Tibial nerve (tissue), 4 donors: ENCODE measurements around the gene PDE3A. TPM values are rescaled to one million over a fixed set of nuclear protein-coding genes. Genes with fewer than 3 reads are reported as not detected.
"Not testable (repeated sequence)": the region's sequence is repeated elsewhere in the genome, so short reads cannot be mapped to it uniquely, and the experiment has no call there.

Experiments
- DNase-seq, 2 donors: peaks; one replicate each; pipeline ENCODE4 v3.0.0-alpha.2; 2019; ENCODE audit warnings: low spot score in 2 of 2
- H3K27ac ChIP-seq, 4 donors: fragments of 200-600 bp; sonication (generic) in 3 of 4; one replicate each; pipeline ENCODE4 v1.5.1; 2017 to 2019; ENCODE audit warnings: mild to moderate bottlenecking in 1 of 4
- H3K27me3 ChIP-seq, 2 donors: fragments of 200-600 bp; sonication (generic) in 1 of 2; one replicate each; pipeline versions ENCODE4 v1.5.1 to v1.6.0; 2017 to 2019
- H3K36me3 ChIP-seq, 3 donors: fragments of 200-600 bp; sonication (generic); one replicate each; pipeline ENCODE4 v1.5.1; 2018 to 2019
- H3K4me1 ChIP-seq, 4 donors: fragments of 200-600 bp; sonication (generic) in 3 of 4; one replicate each; pipeline ENCODE4 v1.5.1; 2017 to 2019
- H3K4me3 ChIP-seq, 4 donors: fragments of 200-600 bp; sonication (generic) in 3 of 4; one replicate each; pipeline ENCODE4 v1.5.1; 2017 to 2019; ENCODE audit warnings: mild to moderate bottlenecking in 1 of 4, moderate library complexity in 1 of 4
- H3K9me3 ChIP-seq, 4 donors: fragments of 200-600 bp; sonication (generic) in 3 of 4; one replicate each; pipeline ENCODE4 v1.5.1; 2017 to 2019
- CTCF ChIP-seq, 5 experiments: fragments of 200-600 bp in 3 of 5; fragments of 450-650 bp in 2 of 5; sonication (generic) in 3 of 5; IDR thresholded peaks; one replicate each; pipeline ENCODE4 v1.5.1; 2016 to 2019; ENCODE audit warnings: antibody characterized with exemption in 5 of 5, mild to moderate bottlenecking in 3 of 5, moderate library complexity in 2 of 5
- EP300 ChIP-seq, 2 donors: sonication (generic); formaldehyde crosslinking; IDR thresholded peaks; one replicate each; pipeline ENCODE4 v1.6.1; 2017; ENCODE audit warnings: antibody characterized with exemption in 2 of 2, mild to moderate bottlenecking in 1 of 2
- POLR2A ChIP-seq, 2 donors: fragments of 450-650 bp; IDR thresholded peaks; one replicate each; pipeline ENCODE4 v1.6.1; 2017; ENCODE audit warnings: antibody characterized with exemption in 2 of 2, mild to moderate bottlenecking in 2 of 2, moderate library complexity in 2 of 2
- WGBS, 2 donors: methylation state at CpG; one replicate each; pipeline ENCODE4 v1.1.5; 2018; 5-methylcytosine and 5-hydroxymethylcytosine counted together
- total RNA-seq, 4 donors: library from RNA; depleted of rRNA; stranded (reverse); fragments of >200 nt; gene quantifications; one replicate each; pipeline ENCODE4 v1.1.0, GENCODE V29; 2016

PDE3A gene
- total RNA-seq, 4 donors from 2014 or later = 11.4 to 17.6 (median 12.9) TPM

DNA sequence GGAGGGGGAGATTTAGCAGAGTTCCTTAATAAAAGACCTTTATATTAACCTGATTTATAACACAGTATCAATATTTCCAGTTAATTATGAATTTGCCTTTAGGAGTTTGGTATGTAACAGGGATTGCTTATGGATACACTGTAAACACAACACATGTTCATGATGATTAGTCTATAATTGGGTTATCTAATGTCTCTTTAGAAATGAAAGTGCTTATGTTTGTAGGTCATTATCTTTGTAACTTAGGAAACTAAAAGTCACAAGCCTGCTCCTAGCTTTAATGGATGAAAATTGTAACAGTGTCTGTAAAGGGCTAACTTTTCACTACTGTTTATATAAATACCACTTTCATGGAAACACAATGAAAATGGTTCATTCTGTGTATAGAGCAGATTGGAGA is 9.4 kb downstream of the PDE3A start:
- DNase-seq = no peak
- Histone ChIP-seq H3K4me3 (no peak overlapping the region), H3K36me3 (no peaks in the 10 kb centered on the region), H3K27me3 (peaks cover 0 to 2% of the 10 kb centered on the region in 2 donors), H3K9me3 (no peaks in the 10 kb centered on the region), H3K27ac (no peak overlapping the region), H3K4me1 (peaks cover 0 to 4% (median 0%) of the 10 kb centered on the region in 4 donors)
- TF ChIP-seq POLR2A (IDR thresholded peaks at IDR 0.05) (no peak), CTCF (IDR thresholded peaks at IDR 0.05) (no peak), EP300 (IDR thresholded peaks at IDR 0.05) (no peak)

GRCh38 chr12:20382117-20382516 is 13.8 kb downstream of the PDE3A start:
- H3K9me3 ChIP-seq = no peaks in the 10 kb centered on the region
- no peak overlapping the region for H3K27ac ChIP-seq
- TF ChIP-seq POLR2A (IDR thresholded peaks at IDR 0.05) (no peak), CTCF (IDR thresholded peaks at IDR 0.05) (no peak), EP300 (IDR thresholded peaks at IDR 0.05) (no peak)
- no peaks in the 10 kb centered on the region for H3K4me1 ChIP-seq
- no peaks in the 10 kb centered on the region for H3K27me3 ChIP-seq
- H3K36me3 ChIP-seq = no peaks in the 10 kb centered on the region
- DNase-seq = no peak
- no peak overlapping the region for H3K4me3 ChIP-seq
- WGBS, 2 donors = 71 to 73% methylated on average over 2 of the region's 2 CpGs

- Histone ChIP-seq H3K27me3 (no peaks in the 10 kb centered on the region), H3K27ac (no peak overlapping the region), H3K4me1 (no peaks in the 10 kb centered on the region), H3K4me3 (no peak overlapping the region), H3K36me3 (no peaks in the 10 kb centered on the region), H3K9me3 (no peaks in the 10 kb centered on the region)
- TF ChIP-seq POLR2A (IDR thresholded peaks at IDR 0.05) = no peak
- TF ChIP-seq CTCF (IDR thresholded peaks at IDR 0.05) = no peak
- no peak for TF ChIP-seq EP300 (IDR thresholded peaks at IDR 0.05)
- 70 to 82% methylated on average over 2 of the region's 2 CpGs for WGBS, 2 donors
- no peak for DNase-seq
These were observed 15.3 kb downstream of the PDE3A start for GRCh38 chr12:20383612-20384011.

- not testable (repeated sequence) for H3K4me1 ChIP-seq, DNase-seq, H3K27ac ChIP-seq, H3K4me3 ChIP-seq, H3K36me3 ChIP-seq, H3K9me3 ChIP-seq, H3K27me3 ChIP-seq
- 91 to 92% methylated on average over 6 of the region's 6 CpGs for WGBS, 2 donors
These were observed 16.5 kb downstream of the PDE3A start for GRCh38 chr12:20384836-20385235.

DNA sequence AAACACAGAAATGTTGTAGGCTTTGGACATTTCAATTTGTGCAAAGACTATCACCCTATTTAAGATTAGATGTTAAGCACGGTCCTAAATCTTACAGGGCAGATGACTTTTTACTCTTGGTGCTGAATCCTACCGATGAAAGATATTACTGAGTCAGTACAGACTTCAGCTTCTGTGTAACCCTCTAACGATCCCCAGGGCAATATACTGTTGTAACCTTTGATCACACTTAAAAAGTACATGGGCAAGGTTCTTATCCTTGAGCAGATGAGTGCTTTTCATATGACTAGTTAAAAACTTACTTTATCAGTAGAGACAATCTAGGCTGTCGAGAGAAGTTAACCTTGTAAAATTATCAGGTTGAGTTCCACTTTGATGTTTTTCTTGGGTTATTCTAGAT is 22.5 kb downstream of the PDE3A start:
- no peaks in the 10 kb centered on the region for H3K4me1 ChIP-seq
- no peak for DNase-seq
- 55 to 69% methylated on average over 4 of the region's 4 CpGs for WGBS, 2 donors
- no peak overlapping the region for H3K27ac ChIP-seq
- H3K27me3 ChIP-seq = no peaks in the 10 kb centered on the region
- no peak overlapping the region for H3K4me3 ChIP-seq
- no peaks in the 10 kb centered on the region for H3K36me3 ChIP-seq
- H3K9me3 ChIP-seq = no peaks in the 10 kb centered on the region
- no peak for TF ChIP-seq CTCF (IDR thresholded peaks at IDR 0.05)
- no peak for TF ChIP-seq POLR2A (IDR thresholded peaks at IDR 0.05)
- no peak for TF ChIP-seq EP300 (IDR thresholded peaks at IDR 0.05)

DNA sequence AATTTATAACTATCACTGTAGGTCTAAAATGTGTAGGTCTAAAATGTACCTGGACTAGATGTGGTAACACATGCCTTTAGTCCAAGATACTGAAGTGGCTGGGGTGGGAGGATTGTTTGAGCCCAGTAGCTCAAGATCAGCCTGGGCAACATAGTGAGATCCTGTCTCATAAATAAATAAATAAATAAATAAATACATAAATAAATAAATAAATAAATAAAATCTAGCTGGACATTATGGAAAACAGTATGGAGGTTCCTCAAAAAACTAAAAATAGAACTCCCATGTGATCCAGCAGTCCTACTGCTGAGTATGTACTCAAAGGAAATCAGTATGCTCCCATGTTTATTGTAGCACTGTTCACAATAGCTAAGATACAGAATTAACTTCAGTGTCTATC is 24.0 kb downstream of the PDE3A start:
- H3K27me3 ChIP-seq = no peaks in the 10 kb centered on the region
- no peaks in the 10 kb centered on the region for H3K4me1 ChIP-seq
- no peak overlapping the region for H3K27ac ChIP-seq
- H3K36me3 ChIP-seq = no peaks in the 10 kb centered on the region
- no peak for DNase-seq
- TF ChIP-seq CTCF (IDR thresholded peaks at IDR 0.05) (no peak), EP300 (IDR thresholded peaks at IDR 0.05) (no peak), POLR2A (IDR thresholded peaks at IDR 0.05) (no peak)
- H3K9me3 ChIP-seq = no peaks in the 10 kb centered on the region
- no peak overlapping the region for H3K4me3 ChIP-seq
